ENCODE results near the gene ZFAND4. TPM values are rescaled to one million over a fixed set of nuclear protein-coding genes. Genes with fewer than 3 reads are reported as not detected.

ZFAND4 gene
- total RNA-seq, 2 experiments from 2014 or later = 30.4 to 34.5 TPM

DNA sequence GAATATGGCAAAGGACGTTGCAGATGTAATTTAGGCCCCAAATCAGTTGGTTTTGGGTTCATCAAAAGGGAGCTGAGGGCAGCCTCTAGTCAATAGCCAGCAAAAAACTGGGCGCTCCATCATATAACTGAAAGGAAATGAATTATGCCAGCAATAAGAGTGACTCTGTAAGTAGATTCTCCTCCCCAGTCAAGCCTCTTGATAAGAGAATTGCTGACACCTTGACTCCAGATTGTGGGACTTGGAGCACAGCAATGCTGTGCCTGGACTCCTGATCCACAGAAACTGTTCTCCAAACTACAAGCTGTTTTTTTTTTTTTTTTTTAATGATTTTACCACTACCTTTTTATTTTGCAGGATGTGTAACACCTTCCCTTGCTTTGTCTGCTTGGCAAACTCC, 25.5 kb downstream of the ZFAND4 start:
- ChIA-PET POLR2A (no interaction called here), CTCF (no interaction called here)
- Mint-ChIP-seq H3K27ac (no peak overlapping the region), H3K36me3 (ENCODE audit: low read depth) (peaks cover 74% of the 10 kb centered on the region), H3K9me3 (no peaks in the 10 kb centered on the region), H3K4me3 (no peak overlapping the region), H3K4me1 (ENCODE audit: low read depth) (no peaks in the 10 kb centered on the region), H3K27me3 (no peaks in the 10 kb centered on the region)
- TF ChIP-seq, protein P1, sequence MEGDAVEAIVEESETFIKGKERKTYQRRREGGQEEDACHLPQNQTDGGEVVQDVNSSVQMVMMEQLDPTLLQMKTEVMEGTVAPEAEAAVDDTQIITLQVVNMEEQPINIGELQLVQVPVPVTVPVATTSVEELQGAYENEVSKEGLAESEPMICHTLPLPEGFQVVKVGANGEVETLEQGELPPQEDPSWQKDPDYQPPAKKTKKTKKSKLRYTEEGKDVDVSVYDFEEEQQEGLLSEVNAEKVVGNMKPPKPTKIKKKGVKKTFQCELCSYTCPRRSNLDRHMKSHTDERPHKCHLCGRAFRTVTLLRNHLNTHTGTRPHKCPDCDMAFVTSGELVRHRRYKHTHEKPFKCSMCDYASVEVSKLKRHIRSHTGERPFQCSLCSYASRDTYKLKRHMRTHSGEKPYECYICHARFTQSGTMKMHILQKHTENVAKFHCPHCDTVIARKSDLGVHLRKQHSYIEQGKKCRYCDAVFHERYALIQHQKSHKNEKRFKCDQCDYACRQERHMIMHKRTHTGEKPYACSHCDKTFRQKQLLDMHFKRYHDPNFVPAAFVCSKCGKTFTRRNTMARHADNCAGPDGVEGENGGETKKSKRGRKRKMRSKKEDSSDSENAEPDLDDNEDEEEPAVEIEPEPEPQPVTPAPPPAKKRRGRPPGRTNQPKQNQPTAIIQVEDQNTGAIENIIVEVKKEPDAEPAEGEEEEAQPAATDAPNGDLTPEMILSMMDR (IDR thresholded peaks at IDR 0.05) = no peak
- intact Hi-C loops (cut with DNase I, micrococcal nuclease) = no loop called here
- Histone ChIP-seq H3K36me3 (ENCODE audit: insufficient read depth, low read length) (peaks cover 48% of the 10 kb centered on the region), H3K27ac (ENCODE audit: low read depth in 1 of 2, low read length in 2 of 2) (no peak overlapping the region), H3K27me3 (ENCODE audit: control insufficient read depth in 1 of 2, insufficient read depth in 2 of 2, low read length in 2 of 2) (no peaks in the 10 kb centered on the region), H3K9me3 (ENCODE audit: control insufficient read depth in 1 of 2, insufficient read depth in 1 of 2, low read length in 2 of 2) (no peaks in the 10 kb centered on the region), H3K4me1 (ENCODE audit: insufficient read depth, low read length) (no peaks in the 10 kb centered on the region), H3K4me3 (ENCODE audit: low read length) (no peak overlapping the region)
- no peak for ATAC-seq (ENCODE audit: poor library complexity)
- DNase-seq = no peak

DNA sequence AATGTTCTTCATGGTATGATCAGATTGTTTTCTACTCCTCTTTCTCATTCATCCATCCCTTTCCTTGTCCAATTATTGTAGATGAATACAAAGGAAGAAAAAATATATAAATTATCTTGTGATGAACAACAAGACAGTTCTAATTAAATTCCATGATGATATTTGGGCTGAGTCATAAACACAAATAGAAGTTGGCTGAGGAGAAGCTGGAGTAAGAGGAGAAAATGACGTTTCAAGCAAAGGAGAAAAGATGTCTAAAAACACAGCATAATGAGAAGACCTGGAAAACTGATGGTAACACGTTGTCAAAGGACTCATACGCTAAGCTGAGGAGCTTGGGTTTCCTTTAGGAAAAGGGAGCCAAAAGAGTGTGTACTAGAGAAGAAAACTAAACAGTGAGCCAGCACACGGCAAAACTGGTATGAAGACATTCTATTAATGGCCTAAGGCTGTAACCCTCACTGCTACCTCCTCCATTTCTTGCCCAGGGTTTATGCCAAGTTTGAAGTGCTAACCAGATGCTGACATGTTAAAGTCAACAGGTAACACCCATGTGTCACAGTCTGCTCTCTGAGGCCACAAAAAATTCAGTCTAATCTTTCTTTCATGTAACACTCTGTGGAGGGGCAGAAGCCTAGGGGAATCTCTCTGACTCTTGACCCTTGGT, 26.1 kb downstream of the ZFAND4 start:
- Histone ChIP-seq H3K4me3 (ENCODE audit: low read length) (no peak overlapping the region), H3K36me3 (ENCODE audit: insufficient read depth, low read length) (peaks cover 44% of the 10 kb centered on the region), H3K27me3 (ENCODE audit: control insufficient read depth in 1 of 2, insufficient read depth in 2 of 2, low read length in 2 of 2) (no peaks in the 10 kb centered on the region), H3K27ac (ENCODE audit: low read depth in 1 of 2, low read length in 2 of 2) (no peak overlapping the region), H3K4me1 (ENCODE audit: insufficient read depth, low read length) (no peaks in the 10 kb centered on the region), H3K9me3 (ENCODE audit: control insufficient read depth in 1 of 2, insufficient read depth in 1 of 2, low read length in 2 of 2) (no peaks in the 10 kb centered on the region)
- ChIA-PET CTCF (no interaction called here), POLR2A (no interaction called here)
- DNase-seq (no peak), ATAC-seq (ENCODE audit: poor library complexity) (no peak)
- Mint-ChIP-seq H3K9me3 (no peaks in the 10 kb centered on the region), H3K27me3 (no peaks in the 10 kb centered on the region), H3K36me3 (ENCODE audit: low read depth) (peaks cover 74% of the 10 kb centered on the region), H3K4me1 (ENCODE audit: low read depth) (no peaks in the 10 kb centered on the region), H3K4me3 (no peak overlapping the region), H3K27ac (no peak overlapping the region)
- TF ChIP-seq, protein P1 (IDR thresholded peaks at IDR 0.05) = no peak
- intact Hi-C loops (cut with DNase I, micrococcal nuclease) = no loop called here

DNA sequence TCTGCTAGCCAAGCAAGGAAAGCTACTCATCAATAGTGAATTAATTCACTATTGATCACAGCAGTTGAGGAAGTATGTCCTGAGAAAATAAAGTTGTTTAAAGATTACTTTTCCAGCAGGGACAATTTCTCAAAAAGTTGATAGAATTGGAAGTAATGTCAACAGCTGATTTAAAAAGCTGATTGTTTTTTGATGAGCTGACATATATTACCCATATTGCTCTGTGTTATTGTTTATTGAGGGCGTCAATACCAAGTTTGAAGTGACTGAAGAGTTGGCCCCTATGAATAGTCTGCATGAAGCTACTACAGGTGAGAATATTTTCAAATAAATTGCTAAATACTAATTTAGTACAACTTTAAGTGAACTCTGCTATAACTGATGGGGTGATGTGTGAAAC, 28.0 kb downstream of the ZFAND4 start:
- no peaks in the 10 kb centered on the region for H3K4me1 ChIP-seq (ENCODE audit: insufficient read depth, low read length)
- no peaks in the 10 kb centered on the region for H3K9me3 Mint-ChIP-seq
- TF ChIP-seq, protein P1 (IDR thresholded peaks at IDR 0.05) = no peak
- peaks cover 42% of the 10 kb centered on the region for H3K36me3 ChIP-seq (ENCODE audit: insufficient read depth, low read length)
- peaks cover 81% of the 10 kb centered on the region for H3K36me3 Mint-ChIP-seq (ENCODE audit: low read depth)
- no peaks in the 10 kb centered on the region for H3K27me3 ChIP-seq (ENCODE audit: control insufficient read depth in 1 of 2, insufficient read depth in 2 of 2, low read length in 2 of 2)
- POLR2A ChIA-PET = no interaction called here
- H3K4me3 ChIP-seq (ENCODE audit: low read length) = no peak overlapping the region
- intact Hi-C loops (cut with DNase I, micrococcal nuclease) = no loop called here
- H3K4me3 Mint-ChIP-seq = no peak overlapping the region
- CTCF ChIA-PET = no interaction called here
- no peaks in the 10 kb centered on the region for H3K4me1 Mint-ChIP-seq (ENCODE audit: low read depth)
- DNase-seq (no peak), ATAC-seq (ENCODE audit: poor library complexity) (no peak)
- H3K9me3 ChIP-seq (ENCODE audit: control insufficient read depth in 1 of 2, insufficient read depth in 1 of 2, low read length in 2 of 2) = no peaks in the 10 kb centered on the region
- no peak overlapping the region for H3K27ac ChIP-seq (ENCODE audit: low read depth in 1 of 2, low read length in 2 of 2)
- no peak overlapping the region for H3K27ac Mint-ChIP-seq
- H3K27me3 Mint-ChIP-seq = no peaks in the 10 kb centered on the region

All from CD4-positive, alpha-beta T cell (primary cell).